HG03521 (cell line): ENCODE results near the gene ARL6.
"Not testable (repeated sequence)": the region's sequence is repeated elsewhere in the genome, so short reads cannot be mapped to it uniquely, and the experiment has no call there.

Source experiments
- ATAC-seq: cut with Tn5 transposase; IDR thresholded peaks from one replicate; pipeline ENCODE4 v1.9.1; 2021; ENCODE audit warnings: mild to moderate bottlenecking, moderate library complexity; ENCODE audit not compliant: unreplicated experiment

ARL6 gene

GRCh38 chr3:97821287-97821773, 56.8 kb downstream of the ARL6 start:
- peak; percentile 39 for ATAC-seq

- ATAC-seq, result peak; percentile 99
Observed at GRCh38 chr3:97821774-97822358, 57.3 kb downstream of the ARL6 start, which contains the start of gene CRYBG3. Gene CRYBG3 (plus strand): TSS chr3:97822011. CDS start chr3:97822207, 196 bp downstream.

- peak; percentile 18 for ATAC-seq
Observed at GRCh38 chr3:97822359-97822775, 57.8 kb downstream of the ARL6 start.

- no peak for ATAC-seq
Observed at GRCh38 chr3:97823046-97824004, 58.8 kb downstream of the ARL6 start.

- no peak for ATAC-seq
Observed at GRCh38 chr3:97825101-97825500, 60.5 kb downstream of the ARL6 start.

GRCh38 chr3:97827741-97828471, 63.3 kb downstream of the ARL6 start:
- ATAC-seq, result no peak

- ATAC-seq, result no peak
Observed at GRCh38 chr3:97829198-97829597, 64.6 kb downstream of the ARL6 start.

GRCh38 chr3:97830638-97831037, 66.1 kb downstream of the ARL6 start:
- no peak for ATAC-seq

GRCh38 chr3:97831140-97831539, 66.6 kb downstream of the ARL6 start:
- no peak for ATAC-seq

- ATAC-seq, result not testable (repeated sequence)
Observed at GRCh38 chr3:97833184-97833583, 68.6 kb downstream of the ARL6 start.

- ATAC-seq, result no peak
Observed at GRCh38 chr3:97835761-97836160, 71.2 kb downstream of the ARL6 start.

GRCh38 chr3:97838393-97838792, 73.8 kb downstream of the ARL6 start:
- no peak for ATAC-seq

GRCh38 chr3:97839944-97840343, 75.4 kb downstream of the ARL6 start:
- ATAC-seq, result no peak

GRCh38 chr3:97841304-97841703, 76.7 kb downstream of the ARL6 start:
- no peak for ATAC-seq

- ATAC-seq, result no peak
Observed at GRCh38 chr3:97841956-97842355, 77.4 kb downstream of the ARL6 start.

- ATAC-seq, result no peak
Observed at GRCh38 chr3:97848779-97849178, 84.2 kb downstream of the ARL6 start.
